ENCODE data around the gene VPS51.

The VPS51 gene

DNA sequence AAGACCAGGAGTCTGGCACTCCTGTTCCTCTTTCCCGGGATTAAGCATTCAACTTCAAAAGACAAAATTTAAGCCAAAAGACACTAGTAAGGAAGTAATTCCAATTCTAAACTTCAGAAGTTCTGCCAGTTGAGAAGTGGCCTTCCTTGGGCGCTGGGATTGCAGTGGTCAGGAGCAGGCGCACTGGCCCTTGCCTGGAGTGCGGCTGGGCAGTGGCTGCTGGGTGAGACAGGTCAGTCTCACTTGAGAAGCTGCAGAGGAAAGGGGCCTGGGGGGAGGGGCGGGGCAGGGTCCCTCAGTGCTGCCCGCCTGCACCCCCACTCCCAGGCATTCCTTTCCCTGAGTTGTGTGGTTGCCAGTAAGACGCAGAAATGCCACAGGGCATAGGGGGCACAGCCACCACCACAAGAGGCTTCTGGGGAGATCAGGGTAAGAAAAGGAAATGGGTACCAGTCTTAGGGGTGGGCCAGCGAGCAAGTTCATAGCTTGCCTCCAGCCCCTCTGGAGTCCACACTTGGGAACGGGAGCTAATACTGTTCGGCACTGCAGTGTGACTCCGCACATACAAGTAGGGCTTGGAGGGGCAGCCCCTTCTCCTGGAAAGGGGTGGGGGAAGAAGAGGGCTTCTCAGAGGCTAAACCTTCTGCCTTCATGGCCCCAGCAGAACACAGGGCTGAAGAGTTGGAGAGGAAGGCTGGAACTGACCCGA lies 31.6 kb downstream of the VPS51 start:
- TF ChIP-seq ZFX (IDR thresholded peaks at IDR 0.05; ENCODE audit: borderline replicate concordance): no peak
- TF ChIP-seq, protein P1, sequence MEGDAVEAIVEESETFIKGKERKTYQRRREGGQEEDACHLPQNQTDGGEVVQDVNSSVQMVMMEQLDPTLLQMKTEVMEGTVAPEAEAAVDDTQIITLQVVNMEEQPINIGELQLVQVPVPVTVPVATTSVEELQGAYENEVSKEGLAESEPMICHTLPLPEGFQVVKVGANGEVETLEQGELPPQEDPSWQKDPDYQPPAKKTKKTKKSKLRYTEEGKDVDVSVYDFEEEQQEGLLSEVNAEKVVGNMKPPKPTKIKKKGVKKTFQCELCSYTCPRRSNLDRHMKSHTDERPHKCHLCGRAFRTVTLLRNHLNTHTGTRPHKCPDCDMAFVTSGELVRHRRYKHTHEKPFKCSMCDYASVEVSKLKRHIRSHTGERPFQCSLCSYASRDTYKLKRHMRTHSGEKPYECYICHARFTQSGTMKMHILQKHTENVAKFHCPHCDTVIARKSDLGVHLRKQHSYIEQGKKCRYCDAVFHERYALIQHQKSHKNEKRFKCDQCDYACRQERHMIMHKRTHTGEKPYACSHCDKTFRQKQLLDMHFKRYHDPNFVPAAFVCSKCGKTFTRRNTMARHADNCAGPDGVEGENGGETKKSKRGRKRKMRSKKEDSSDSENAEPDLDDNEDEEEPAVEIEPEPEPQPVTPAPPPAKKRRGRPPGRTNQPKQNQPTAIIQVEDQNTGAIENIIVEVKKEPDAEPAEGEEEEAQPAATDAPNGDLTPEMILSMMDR (IDR thresholded peaks at IDR 0.05): no peak
- H3K27ac ChIP-seq: peak overlapping the region; percentile 37

DNA sequence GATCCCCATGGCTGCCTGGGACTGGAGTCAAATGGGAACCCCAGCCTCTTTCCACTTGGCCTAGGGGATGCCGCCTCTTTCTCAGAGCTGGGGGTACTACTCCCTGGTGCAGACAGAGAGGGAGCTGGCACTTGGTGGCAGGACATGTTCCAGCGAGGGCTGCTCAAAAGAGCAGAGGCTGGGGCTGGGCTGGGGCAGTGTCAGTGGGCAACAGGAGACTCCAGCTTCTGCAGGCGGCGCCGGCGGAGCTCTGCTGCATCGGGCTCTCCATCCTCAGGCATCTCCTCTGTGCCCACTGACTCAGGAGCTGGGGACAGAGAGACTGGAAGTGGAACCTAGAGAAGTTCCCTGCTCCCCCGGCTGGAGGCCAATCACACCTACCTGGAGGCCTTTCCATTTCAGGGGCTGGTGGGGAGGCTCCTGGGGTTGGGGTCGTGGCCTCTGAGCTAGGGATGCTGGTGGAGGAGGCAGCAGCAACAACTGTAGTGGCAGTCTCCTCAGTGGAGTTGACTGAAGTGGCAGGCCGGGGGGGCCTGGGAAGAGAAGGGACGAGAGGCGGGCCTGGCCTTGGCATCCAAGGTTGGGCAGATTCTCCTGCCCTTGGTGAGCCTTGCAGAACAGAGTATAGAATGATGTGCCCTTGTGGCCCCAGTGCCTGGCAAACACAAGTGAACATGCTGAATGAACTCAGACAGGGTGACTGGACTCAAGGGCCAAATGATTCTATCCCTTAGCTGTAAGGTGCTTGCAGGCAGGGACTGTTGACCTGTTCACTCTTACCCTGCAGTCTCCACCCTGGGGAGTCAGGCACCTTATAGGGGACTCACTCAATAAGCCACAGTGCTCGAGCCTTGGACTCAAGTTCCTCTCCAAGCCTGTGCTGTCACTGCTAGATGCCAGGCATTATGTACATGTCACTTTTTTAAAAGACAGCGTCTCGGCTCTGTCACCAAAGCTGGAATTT lies 32.5 kb downstream of the VPS51 start:
- peak overlapping the region; percentile 37; the same call in 1 of the 2 replicates for H3K27ac ChIP-seq
- TF ChIP-seq ZFX (IDR thresholded peaks at IDR 0.05; ENCODE audit: borderline replicate concordance): no peak
- TF ChIP-seq, protein P1 (IDR thresholded peaks at IDR 0.05): no peak

DNA sequence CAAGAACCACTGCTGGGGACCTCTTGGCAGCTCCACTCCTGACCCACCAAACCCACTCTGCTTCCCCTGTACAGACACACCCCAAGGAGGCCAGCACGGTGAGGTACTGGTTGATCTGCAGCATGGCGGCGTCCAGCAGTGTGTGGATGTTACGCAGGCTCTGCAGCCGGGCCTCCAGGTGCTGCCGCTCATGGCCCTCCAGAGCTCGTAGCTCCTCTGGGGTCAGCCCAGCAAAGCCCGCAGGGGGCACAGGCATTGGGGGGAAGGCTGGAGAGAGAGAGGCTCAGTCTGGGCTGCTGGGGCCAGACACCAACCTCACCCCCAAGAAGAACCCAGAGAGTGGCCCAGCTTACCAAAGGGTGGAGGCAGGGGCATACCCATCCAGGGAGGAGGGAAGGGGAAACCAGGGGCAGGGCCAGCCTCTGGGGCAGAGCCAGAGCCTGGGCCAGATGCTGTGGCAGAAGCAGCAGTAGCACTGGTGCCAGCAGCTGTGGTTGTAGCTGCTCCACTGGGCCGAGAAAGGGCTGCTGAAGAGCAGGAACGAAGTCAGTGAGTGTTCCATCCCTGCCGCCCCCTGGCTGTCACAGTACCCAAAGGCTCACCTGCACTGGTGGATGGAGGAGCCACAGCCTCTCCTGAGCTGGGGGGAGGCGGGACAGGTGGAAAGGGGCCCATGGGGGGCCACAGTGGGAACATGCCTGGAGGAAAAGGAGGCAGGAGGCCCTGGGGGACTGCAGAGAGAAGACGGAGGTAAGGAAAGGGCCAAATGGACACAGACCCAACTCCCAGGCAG lies 33.8 kb downstream of the VPS51 start:
- H3K27ac ChIP-seq: no peak overlapping the region
- TF ChIP-seq, protein P1 (IDR thresholded peaks at IDR 0.05): no peak
- no peak for TF ChIP-seq ZFX (IDR thresholded peaks at IDR 0.05; ENCODE audit: borderline replicate concordance)

DNA sequence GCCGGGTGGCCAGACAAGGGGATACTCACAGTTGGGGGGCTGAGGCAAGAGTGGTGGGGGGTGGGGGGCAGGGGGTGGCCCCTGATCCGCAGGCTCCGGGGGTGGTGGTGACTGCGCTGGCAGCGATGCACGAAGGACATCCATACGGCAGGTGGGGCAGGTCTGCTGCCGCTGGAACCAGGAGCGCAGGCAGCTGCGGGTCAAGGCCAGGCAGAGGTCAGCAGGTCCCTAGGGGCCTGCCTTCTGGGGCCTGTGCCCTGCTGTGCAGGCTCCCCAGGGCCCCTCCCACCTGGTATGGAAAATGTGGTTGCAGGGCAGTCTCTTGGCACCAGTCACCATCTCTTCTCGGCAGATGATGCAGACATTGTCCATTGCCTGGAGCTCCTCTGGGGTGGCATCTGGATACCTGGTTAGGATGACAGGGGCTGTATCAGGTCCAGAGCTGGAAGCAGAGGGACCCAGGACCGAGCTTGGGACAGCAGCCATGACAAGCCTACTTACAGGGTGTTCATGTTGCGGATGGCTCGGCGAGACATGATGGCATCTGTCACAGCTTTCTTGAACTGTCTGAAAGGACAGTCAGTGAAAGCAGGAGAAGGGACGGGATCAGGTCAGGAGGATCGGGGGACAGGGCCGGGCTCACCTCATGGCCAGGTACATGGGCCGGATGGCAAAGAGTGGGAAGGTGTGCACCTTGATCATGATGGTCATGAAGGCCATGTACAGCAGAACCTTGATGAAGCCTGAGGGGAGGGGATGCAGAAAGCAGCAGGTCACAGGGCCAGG lies 34.8 kb downstream of the VPS51 start:
- TF ChIP-seq, protein P1 (IDR thresholded peaks at IDR 0.05): no peak
- no peak for TF ChIP-seq ZFX (IDR thresholded peaks at IDR 0.05; ENCODE audit: borderline replicate concordance)
- no peak overlapping the region for H3K27ac ChIP-seq

DNA sequence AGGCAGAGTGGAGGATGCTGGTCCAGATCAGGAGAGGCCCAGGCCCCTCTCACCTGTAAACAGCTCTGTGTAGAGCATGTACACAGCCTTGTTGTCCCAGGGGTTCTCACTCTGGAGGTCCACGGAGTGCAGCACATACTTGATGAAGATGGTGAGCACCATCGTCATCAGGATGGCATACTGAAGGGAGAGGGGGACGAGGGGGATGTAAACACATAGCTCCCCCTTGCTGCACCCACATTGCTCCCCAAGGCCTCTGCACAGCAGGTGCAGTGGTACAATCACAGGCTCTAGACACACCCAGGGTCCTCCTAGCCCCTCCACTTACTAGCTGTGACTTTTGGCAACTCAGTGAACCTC lies 35.4 kb downstream of the VPS51 start:
- TF ChIP-seq ZFX (IDR thresholded peaks at IDR 0.05; ENCODE audit: borderline replicate concordance): no peak
- TF ChIP-seq, protein P1 (IDR thresholded peaks at IDR 0.05): no peak

DNA sequence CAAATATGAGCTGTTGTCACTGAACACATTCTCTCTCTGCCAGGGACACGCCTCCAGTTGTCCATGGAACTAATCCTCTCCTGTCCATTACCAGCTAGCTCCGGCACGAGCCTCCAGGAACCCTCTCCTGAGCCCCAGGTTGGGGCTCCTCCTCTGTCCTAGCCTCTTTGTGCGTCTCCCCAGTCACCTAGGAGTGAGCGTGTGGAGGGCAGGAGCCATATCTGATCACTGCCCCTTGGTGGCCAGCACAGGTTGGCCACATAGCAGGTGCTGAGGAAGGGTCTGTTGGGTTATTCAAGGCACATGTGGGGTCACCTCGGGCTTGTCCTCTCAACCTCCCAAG lies 35.9 kb downstream of the VPS51 start:
- TF ChIP-seq, protein P1 (IDR thresholded peaks at IDR 0.05): no peak
- no peak for TF ChIP-seq ZFX (IDR thresholded peaks at IDR 0.05; ENCODE audit: borderline replicate concordance)
- no peak overlapping the region for H3K27ac ChIP-seq

More for the DNA sequence above, 35.4 kb downstream of the VPS51 start:
- no peak overlapping the region for H3K27ac ChIP-seq
